Measurements from ENCODE around the gene RCE1.
"Not testable (repeated sequence)": the region's sequence is repeated elsewhere in the genome, so short reads cannot be mapped to it uniquely, and the experiment has no call there.

RCE1 gene, protein sequence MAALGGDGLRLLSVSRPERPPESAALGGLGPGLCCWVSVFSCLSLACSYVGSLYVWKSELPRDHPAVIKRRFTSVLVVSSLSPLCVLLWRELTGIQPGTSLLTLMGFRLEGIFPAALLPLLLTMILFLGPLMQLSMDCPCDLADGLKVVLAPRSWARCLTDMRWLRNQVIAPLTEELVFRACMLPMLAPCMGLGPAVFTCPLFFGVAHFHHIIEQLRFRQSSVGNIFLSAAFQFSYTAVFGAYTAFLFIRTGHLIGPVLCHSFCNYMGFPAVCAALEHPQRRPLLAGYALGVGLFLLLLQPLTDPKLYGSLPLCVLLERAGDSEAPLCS

GRCh38 chr11:66842896-66843775 is at the start of gene RCE1:
RCE1 (plus strand) TSS chr11:66843441; CDS start chr11:66843456, 15 bp downstream.
- peak; percentile 73 for DNase-seq

- not testable (repeated sequence) for DNase-seq
Observed at GRCh38 chr11:66799815-66800214, 43.4 kb upstream of the RCE1 start.

- DNase-seq = no peak
Observed at GRCh38 chr11:66800720-66801428, 42.4 kb upstream of the RCE1 start.

DNA sequence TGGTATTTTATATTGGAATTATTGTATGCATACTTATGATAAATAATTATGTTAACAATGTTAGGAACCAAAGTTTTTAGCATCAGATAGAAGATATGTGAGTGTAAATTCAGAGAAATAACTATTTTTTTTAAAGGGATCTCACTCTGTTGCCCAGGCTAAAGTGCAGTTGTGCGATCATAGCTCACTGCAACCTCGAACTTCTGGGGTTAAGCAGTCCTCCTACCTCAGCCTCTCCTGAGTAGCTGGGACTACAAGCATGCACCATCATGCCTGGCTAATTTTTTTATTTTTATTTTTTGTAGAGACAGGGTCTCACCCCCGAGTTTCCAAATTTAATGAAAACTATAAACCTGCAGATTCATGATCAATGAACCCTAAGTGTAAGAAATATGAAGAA is 33.6 kb upstream of the RCE1 start:
- no peak for DNase-seq

GRCh38 chr11:66810576-66811185 is 32.6 kb upstream of the RCE1 start:
- DNase-seq = no peak

DNA sequence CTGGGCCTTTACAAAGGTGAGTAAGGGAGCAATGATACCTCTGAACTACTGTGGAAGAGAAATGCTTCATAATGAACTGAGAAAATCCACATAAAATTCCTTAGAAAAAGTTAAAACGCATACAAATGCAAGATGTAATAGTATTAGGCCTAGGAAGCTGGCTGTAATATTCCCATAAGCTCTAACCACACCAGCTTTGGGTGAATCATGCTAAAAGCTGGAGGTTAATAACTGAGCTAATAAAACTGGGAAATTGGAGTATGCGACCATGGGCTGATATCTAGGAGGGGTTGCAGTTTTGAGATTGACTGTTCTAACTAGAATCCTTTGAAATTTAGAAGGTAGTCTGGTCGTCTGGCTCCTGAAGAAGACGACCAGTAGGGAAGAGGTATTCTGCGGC is 28.6 kb upstream of the RCE1 start:
- DNase-seq = no peak

GRCh38 chr11:66815646-66816045 is 27.6 kb upstream of the RCE1 start:
- DNase-seq = no peak

DNA sequence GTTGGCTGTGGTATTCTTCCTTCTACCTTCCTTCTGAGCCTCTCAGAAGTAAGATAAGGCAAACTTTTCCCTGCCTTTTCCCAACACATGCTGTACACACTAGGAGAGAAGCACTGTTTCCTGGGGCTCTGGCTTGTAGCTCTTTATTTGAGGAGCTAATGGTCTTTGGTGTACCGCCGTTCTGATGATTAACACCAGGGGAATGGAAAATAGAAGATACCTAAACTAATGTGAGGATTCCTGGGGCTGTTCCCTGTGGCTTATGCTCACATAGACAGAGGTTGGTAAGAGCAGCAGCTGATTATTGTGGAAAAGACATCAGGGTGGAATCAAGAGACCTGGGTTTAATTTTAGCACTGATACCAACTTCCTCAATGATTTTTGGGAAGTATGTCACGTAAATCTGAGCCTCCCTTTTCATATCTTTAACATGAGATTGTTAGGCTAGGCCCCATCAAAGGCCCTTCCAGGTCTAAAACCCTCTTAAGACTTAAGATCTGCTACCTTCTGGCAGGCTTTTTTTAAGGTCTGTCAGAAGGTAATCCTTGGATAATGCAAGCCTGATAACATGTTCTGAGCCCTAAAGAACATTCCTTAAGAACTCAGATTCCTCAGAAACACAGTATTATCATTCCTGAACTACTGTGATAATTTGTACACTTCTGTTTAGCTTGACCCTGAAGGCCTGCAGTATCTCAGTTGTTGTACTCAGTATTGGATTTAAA is 24.8 kb upstream of the RCE1 start:
- DNase-seq = no peak

DNA sequence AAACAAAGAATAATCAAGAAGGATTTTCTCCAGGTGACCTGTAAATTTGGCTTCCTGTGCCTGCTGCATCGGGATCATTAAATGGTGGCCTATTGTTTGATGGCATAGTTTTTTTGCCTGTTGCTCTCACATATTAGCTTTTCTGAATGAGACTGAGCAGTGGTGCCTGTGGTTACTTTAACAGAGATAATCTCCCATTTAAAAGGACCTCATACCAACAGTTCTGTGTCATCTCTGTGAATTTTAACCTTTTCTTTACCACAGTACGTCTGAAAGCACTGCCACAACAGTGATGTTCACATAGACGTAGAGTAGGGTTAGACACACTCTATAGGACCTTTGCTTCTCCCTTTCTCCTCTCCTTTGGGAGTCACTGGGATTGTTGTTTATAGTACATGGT is 22.9 kb upstream of the RCE1 start:
- no peak for DNase-seq

DNA sequence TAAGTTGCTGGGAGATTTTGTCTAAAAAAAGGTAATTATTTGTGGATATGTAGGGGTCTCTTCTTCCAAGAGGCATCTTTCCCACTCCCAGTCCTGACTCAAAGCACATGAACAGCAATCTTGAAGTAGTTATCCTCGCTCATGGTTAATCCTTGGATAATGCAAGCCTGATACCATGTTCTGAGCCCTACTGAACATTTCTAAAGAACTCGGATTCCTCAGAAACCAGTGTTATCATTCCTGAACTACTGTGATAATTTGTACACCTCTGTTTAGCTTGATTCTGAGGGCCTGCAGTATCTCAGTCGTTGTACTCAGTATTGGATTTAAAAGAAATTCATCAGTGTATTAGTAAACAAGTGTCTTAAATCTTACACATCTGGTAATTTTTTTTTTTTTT is 22.3 kb upstream of the RCE1 start:
- DNase-seq = no peak

DNA sequence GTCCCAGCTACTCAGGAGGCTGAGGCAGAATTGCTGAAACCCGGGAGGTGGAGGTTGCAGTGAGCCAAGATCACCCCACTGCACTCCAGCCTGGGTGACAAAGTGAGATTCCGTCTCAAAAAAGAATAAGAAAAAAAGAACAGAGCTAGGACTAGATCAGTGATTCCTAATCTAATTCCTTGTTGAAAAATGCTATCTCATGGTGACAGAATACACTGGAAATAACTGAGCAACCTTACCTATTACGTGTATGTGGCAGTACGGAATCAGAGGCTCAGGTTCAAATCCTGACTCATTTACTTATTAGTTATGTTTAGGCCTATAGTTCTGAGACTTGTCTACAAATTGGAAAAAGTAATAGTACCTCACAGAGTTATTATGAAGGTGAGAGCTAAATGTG is 19.5 kb upstream of the RCE1 start:
- DNase-seq = no peak

GRCh38 chr11:66824573-66824972 is 18.7 kb upstream of the RCE1 start:
- not testable (repeated sequence) for DNase-seq

- no peak for DNase-seq
Observed at GRCh38 chr11:66834539-66834845, 8.7 kb upstream of the RCE1 start.

DNA sequence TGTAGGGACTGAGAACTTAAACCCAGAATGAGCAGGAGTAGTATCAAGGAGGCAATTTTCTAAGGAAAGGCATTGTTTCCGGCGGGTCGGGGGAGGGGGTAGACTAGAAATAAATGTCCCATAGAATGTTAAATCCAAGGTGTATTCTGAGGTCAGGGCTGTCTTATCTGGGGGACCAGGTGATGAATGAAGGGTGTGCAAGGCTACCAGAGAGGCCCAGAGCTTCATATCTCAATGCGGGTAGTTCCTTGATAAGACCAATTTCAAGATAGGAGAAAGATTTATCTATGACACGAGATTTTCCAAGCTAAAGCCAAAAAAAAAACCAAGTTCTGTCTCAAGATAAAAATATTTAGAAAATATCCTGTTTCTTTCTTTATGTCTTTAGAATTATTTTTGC is 8.3 kb upstream of the RCE1 start:
- no peak for DNase-seq

GRCh38 chr11:66835768-66836405 is 7.4 kb upstream of the RCE1 start:
- DNase-seq = no peak

DNA sequence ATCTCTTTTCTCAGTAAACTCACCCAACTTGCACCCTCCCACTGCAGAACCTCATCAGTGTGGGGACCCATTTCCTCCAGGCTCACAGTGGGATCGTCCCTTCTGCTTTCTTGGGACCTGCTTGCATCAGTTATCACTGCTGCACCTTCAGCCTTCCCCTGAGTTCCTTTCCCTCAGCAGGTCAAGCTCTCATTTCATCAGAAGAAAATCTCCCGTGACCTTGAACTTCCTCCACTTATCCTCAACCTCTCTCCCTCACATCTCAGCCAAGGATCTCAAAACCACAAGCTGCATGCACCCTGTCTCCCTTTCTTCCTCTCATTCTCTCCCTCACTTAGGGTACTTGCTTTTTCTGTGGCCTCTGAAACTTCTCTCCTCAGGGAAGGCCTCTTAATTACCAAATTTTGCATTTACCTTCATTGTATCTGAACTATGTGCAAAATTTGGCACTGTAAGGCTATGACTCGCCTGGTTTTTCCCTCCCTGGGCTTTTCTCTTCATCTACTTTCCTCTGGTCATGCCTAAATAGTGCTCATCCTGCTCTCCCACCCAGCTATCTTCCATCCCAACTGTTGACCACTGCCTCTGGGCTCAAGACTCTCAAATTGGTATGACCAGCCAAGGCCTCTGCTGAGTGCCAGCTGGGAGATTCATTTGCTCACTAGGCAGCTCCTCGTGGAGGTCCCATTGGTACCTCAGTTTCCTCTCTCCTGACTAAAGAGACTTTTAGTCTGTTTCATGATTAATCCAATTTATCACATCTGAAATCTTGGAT is 2.7 kb upstream of the RCE1 start:
- no peak for DNase-seq

DNA sequence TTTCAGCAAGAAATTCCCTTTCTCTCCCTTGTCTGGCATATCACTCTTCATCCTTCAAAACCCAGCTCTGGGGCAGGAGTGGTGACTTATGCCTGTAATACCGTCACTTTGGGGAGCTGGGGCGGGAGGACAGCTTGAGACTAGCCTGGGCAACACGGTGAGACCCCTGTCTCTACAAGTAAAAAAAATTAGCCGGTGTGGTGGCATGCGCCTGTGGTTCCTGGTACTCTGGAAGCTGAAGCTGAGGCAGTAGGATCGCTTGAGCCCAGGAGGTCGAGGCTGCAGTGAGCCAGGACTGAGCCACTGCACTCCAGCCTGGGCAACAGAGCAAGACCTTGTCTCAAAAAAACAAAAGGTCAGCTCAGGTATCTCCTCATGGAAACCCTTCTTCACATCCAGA is 1.4 kb upstream of the RCE1 start:
- DNase-seq = no peak

GRCh38 chr11:66842501-66842895 is 743 bp upstream of the RCE1 start:
- no peak for DNase-seq

- no peak for DNase-seq
Observed at GRCh38 chr11:66843776-66844495, 695 bp downstream of the RCE1 start.

DNA sequence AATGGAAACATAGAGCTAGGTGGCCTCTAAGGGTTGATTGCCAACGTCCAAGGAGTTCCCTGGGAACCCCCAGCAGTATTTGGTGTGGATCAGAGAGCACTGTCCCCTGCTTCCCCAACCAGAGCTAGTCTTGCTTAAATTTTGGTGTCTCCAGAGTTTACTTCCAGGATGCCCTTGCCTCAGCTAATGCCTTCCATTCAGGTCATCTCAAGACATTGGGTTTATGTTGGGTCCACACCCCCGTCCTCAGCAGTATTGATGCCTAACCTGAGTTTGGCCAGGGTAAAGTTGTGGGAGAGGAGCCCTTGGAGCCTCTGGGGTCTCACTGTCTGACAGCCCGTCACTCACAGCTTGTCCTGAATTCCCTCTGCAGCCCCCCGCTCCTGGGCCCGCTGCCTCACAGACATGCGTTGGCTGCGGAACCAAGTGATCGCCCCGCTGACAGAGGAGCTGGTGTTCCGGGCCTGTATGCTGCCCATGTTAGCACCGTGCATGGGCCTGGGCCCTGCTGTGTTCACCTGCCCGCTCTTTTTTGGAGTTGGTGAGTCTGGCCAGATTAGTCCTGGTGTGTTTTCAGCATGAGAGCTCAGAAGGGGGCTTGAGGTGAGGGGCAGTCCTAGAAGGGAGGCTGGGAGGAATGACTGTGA is 1.4 kb downstream of the RCE1 start:
- DNase-seq = no peak

All from NK-92 treated with Interleukin-12 subunit alpha and Interleukin-12 subunit beta, amount 100 ng/mL, for 24 hours (cell line).